ENCODE measurements around the gene UMAD1.

UMAD1 gene

GRCh38 chr7:7883394-7883793 is 242.8 kb downstream of the UMAD1 start:
- DNase-seq (ENCODE audit: low read depth), result no peak

GRCh38 chr7:7884855-7885254 is 244.3 kb downstream of the UMAD1 start:
- no peak for DNase-seq (ENCODE audit: low read depth)

GRCh38 chr7:7889791-7890568 is 249.4 kb downstream of the UMAD1 start:
- no peak for DNase-seq (ENCODE audit: low read depth)

GRCh38 chr7:7895004-7895650 is 254.6 kb downstream of the UMAD1 start:
- DNase-seq (ENCODE audit: low read depth), result no peak

GRCh38 chr7:7895754-7896153 is 255.2 kb downstream of the UMAD1 start:
- no peak for DNase-seq (ENCODE audit: low read depth)

GRCh38 chr7:7897509-7897908 is 257.0 kb downstream of the UMAD1 start:
- no peak for DNase-seq (ENCODE audit: low read depth)

GRCh38 chr7:7897949-7898515 is 257.5 kb downstream of the UMAD1 start:
- no peak for DNase-seq (ENCODE audit: low read depth)

GRCh38 chr7:7902845-7903244 is 262.3 kb downstream of the UMAD1 start:
- DNase-seq (ENCODE audit: low read depth), result no peak

- DNase-seq (ENCODE audit: low read depth), result no peak
These were observed 266.8 kb downstream of the UMAD1 start for GRCh38 chr7:7907306-7907705.

- DNase-seq (ENCODE audit: low read depth), result no peak
These were observed 268.1 kb downstream of the UMAD1 start for GRCh38 chr7:7908622-7909145.

- no peak for DNase-seq (ENCODE audit: low read depth)
These were observed 268.8 kb downstream of the UMAD1 start for GRCh38 chr7:7909376-7909775.

GRCh38 chr7:7911369-7912123 is 271.0 kb downstream of the UMAD1 start:
- DNase-seq (ENCODE audit: low read depth), result no peak

GRCh38 chr7:7912937-7913336 is 272.4 kb downstream of the UMAD1 start:
- DNase-seq (ENCODE audit: low read depth), result no peak

GRCh38 chr7:7913504-7913903 is 273.0 kb downstream of the UMAD1 start:
- DNase-seq (ENCODE audit: low read depth), result no peak

GRCh38 chr7:7914547-7914946 is 274.0 kb downstream of the UMAD1 start:
- no peak for DNase-seq (ENCODE audit: low read depth)

- DNase-seq (ENCODE audit: low read depth), result no peak
These were observed 275.5 kb downstream of the UMAD1 start for GRCh38 chr7:7916064-7916463.

- DNase-seq (ENCODE audit: low read depth), result no peak
These were observed 277.0 kb downstream of the UMAD1 start for GRCh38 chr7:7917593-7917992.

GRCh38 chr7:7918736-7919448 is 278.3 kb downstream of the UMAD1 start:
- no peak for DNase-seq (ENCODE audit: low read depth)

- DNase-seq (ENCODE audit: low read depth), result no peak
These were observed 278.9 kb downstream of the UMAD1 start for GRCh38 chr7:7919449-7919945.

GRCh38 chr7:7920056-7920455 is 279.5 kb downstream of the UMAD1 start:
- no peak for DNase-seq (ENCODE audit: low read depth)

- DNase-seq (ENCODE audit: low read depth), result no peak
These were observed 279.9 kb downstream of the UMAD1 start for GRCh38 chr7:7920481-7920880.

GRCh38 chr7:7921830-7922229 is 281.3 kb downstream of the UMAD1 start:
- no peak for DNase-seq (ENCODE audit: low read depth)
